Measurements from ENCODE around the gene HGF. TPM values are rescaled to one million over a fixed set of nuclear protein-coding genes. Genes with fewer than 3 reads are reported as not detected.

Gene HGF
- total RNA-seq, 4 donors from 2014 or later = 0.39 to 1.6 (median 1.4) TPM

DNA sequence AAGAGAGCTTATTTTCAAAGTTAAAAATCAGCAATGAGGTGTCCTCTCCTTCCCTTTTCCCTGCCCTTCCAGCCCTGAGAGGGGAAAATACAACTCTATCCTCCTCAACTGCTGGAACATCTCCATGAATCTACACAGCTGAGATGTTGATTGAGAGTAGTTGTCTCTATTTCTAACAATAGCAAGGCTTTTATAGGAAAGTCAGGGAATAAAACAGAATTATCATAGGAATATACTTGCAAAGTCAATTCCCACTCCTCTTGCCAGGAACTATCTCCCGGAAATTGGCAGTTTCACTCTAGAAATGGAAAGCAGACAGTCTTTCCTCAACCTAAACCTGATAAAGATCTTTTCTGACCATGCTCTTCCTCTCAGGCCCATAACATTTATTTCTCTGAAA lies 8.8 kb downstream of the HGF start:
- DNase-seq (no peak), ATAC-seq (no peak)
- no peak overlapping the region for H3K4me3 ChIP-seq
- no peaks in the 10 kb centered on the region for H3K27me3 ChIP-seq
- H3K27ac ChIP-seq = no peak overlapping the region
- intact Hi-C loops (cut with DNase I; ENCODE audit: low total_unique reads) = no loop called here
- no peaks in the 10 kb centered on the region for H3K36me3 ChIP-seq
- TF ChIP-seq, protein P1, sequence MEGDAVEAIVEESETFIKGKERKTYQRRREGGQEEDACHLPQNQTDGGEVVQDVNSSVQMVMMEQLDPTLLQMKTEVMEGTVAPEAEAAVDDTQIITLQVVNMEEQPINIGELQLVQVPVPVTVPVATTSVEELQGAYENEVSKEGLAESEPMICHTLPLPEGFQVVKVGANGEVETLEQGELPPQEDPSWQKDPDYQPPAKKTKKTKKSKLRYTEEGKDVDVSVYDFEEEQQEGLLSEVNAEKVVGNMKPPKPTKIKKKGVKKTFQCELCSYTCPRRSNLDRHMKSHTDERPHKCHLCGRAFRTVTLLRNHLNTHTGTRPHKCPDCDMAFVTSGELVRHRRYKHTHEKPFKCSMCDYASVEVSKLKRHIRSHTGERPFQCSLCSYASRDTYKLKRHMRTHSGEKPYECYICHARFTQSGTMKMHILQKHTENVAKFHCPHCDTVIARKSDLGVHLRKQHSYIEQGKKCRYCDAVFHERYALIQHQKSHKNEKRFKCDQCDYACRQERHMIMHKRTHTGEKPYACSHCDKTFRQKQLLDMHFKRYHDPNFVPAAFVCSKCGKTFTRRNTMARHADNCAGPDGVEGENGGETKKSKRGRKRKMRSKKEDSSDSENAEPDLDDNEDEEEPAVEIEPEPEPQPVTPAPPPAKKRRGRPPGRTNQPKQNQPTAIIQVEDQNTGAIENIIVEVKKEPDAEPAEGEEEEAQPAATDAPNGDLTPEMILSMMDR (IDR thresholded peaks at IDR 0.05 in 4 of 5, conservative IDR thresholded peaks at IDR 0.05 in 1 of 5) = no peak
- no peak for TF ChIP-seq POLR2A (IDR thresholded peaks at IDR 0.05)
- no peaks in the 10 kb centered on the region for H3K9me3 ChIP-seq
- in situ Hi-C loops (cut with MboI; ENCODE audit: low sequenced_read_pairs in 4 of 4) = no loop called here
- no peaks in the 10 kb centered on the region for H3K4me1 ChIP-seq

DNA sequence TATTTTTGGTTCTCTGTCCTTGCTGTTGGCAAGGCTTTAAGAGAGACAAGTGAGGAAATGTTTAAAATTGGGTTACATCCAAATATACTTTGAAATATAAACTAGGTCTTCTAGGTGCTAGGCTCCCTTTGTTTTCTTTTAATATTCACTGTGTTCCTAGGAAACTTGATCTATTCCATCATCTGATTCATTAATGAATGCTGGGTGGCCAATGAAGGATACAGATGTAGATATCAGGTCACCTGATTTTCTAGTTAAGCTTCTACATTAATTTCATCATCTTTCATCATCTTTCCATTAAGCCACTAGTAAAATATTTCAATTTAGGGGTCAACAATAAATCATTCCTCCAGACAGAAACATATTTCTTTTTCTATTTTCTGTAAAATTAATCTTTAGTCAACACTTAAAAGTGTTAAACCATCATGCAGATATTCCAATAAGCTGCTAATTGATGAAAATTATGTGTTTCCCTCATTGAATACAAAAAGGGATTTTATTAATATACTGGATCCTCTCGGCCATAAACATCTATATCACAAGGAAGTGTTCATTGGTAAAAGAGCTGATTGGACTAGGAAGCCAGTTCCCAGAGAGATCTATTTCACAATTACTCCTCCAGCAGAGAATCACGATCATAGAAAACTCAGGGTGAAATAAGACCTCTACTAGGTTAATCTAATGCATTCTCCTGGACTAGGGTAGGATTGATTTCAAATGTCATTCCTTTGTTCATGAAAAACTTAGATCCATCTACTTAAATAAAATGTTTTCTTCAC lies 14.7 kb downstream of the HGF start:
- no peak for ATAC-seq
- H3K9me3 ChIP-seq = no peaks in the 10 kb centered on the region
- no peak overlapping the region for H3K4me3 ChIP-seq
- no peak for TF ChIP-seq POLR2A (IDR thresholded peaks at IDR 0.05)
- TF ChIP-seq, protein P1 (IDR thresholded peaks at IDR 0.05 in 4 of 5, conservative IDR thresholded peaks at IDR 0.05 in 1 of 5) = no peak
- in situ Hi-C loops (cut with MboI; ENCODE audit: low sequenced_read_pairs in 4 of 4) = no loop called here
- H3K27me3 ChIP-seq = no peaks in the 10 kb centered on the region
- H3K27ac ChIP-seq = no peak overlapping the region
- no peaks in the 10 kb centered on the region for H3K4me1 ChIP-seq
- intact Hi-C loops (cut with DNase I; ENCODE audit: low total_unique reads) = no loop called here
- DNase-seq = no peak
- no peaks in the 10 kb centered on the region for H3K36me3 ChIP-seq

DNA sequence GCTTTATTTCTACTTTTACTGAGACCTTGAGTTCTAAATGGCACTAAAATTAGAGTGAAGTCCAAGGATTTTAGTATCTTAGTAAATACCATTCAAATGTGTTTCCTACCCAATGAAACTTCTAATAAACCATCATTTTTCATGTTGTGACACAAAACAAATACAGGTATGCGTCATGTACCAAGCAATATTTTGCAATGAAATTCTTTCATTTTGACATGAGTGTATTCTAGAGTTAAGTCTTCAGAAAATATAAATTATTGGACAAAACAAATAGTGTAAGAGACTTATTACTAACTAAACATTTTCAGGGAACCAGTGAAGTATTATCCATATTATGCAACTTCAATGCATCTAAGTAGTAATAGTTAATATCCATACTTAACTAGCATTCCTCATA lies 16.5 kb downstream of the HGF start:
- TF ChIP-seq, protein P1 (IDR thresholded peaks at IDR 0.05 in 4 of 5, conservative IDR thresholded peaks at IDR 0.05 in 1 of 5) = no peak
- no peak for TF ChIP-seq POLR2A (IDR thresholded peaks at IDR 0.05)
- DNase-seq (no peak), ATAC-seq (no peak)
- in situ Hi-C loops (cut with MboI; ENCODE audit: low sequenced_read_pairs in 4 of 4) = no loop called here
- Histone ChIP-seq H3K9me3 (no peaks in the 10 kb centered on the region), H3K27ac (no peak overlapping the region), H3K4me1 (no peaks in the 10 kb centered on the region), H3K4me3 (no peak overlapping the region), H3K36me3 (no peaks in the 10 kb centered on the region), H3K27me3 (no peaks in the 10 kb centered on the region)
- intact Hi-C loops (cut with DNase I; ENCODE audit: low total_unique reads) = no loop called here

DNA sequence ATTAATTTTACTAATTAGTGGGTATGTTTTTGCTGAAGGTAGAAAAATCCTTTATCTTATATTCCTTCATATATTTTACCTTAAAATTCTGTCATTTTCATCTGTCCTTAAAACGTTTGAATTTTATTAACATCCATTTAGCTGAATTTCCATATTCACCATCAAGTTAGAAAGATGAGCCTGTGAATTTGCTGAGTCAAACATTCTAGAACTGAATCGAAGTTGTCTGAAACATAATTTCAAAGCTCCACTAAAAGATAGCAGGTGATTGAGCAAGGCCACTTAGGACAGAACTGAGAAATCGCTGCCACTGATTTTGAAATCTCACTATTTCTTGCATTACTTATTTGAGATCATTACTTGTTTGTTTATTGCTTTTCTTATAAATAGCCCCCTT lies 17.5 kb downstream of the HGF start:
- H3K27ac ChIP-seq = no peak overlapping the region
- no peaks in the 10 kb centered on the region for H3K36me3 ChIP-seq
- TF ChIP-seq, protein P1 (IDR thresholded peaks at IDR 0.05 in 4 of 5, conservative IDR thresholded peaks at IDR 0.05 in 1 of 5) = no peak
- TF ChIP-seq POLR2A (IDR thresholded peaks at IDR 0.05) = no peak
- H3K9me3 ChIP-seq = no peaks in the 10 kb centered on the region
- no peak overlapping the region for H3K4me3 ChIP-seq
- intact Hi-C loops (cut with DNase I; ENCODE audit: low total_unique reads) = no loop called here
- in situ Hi-C loops (cut with MboI; ENCODE audit: low sequenced_read_pairs in 4 of 4) = no loop called here
- DNase-seq (no peak), ATAC-seq (no peak)
- H3K4me1 ChIP-seq = no peaks in the 10 kb centered on the region
- H3K27me3 ChIP-seq = no peaks in the 10 kb centered on the region

All from gastrocnemius medialis (tissue), 4 donors.